GM23248 (cell line): ENCODE measurements around the gene CTIF. TPM values are rescaled to one million over a fixed set of nuclear protein-coding genes. Genes with fewer than 3 reads are reported as not detected.
A peak's percentile ranks its signal among the peaks of the same experiment; 100 is the strongest.

ENCODE experiments used
- DNase-seq: peaks from one replicate; pipeline ENCODE4 v3.0.0-alpha.2; 2015
- H2AFZ ChIP-seq: fragments of 200-600 bp; sonication (generic); 2 replicates; pipeline ENCODE4 v1.6.1; 2016; ENCODE audit warnings: antibody characterized with exemption
- H3F3A ChIP-seq: fragments of 200-600 bp; sonication (generic); 2 replicates; pipeline ENCODE4 v1.6.1; 2016; ENCODE audit warnings: mild to moderate bottlenecking, antibody characterized with exemption, mixed run types; ENCODE audit not compliant: insufficient read depth
- H3K27ac ChIP-seq: fragments of 200-600 bp; sonication (generic); 2 replicates; pipeline ENCODE4 v1.5.1; 2016; ENCODE audit warnings: mild to moderate bottlenecking
- H3K27me3 ChIP-seq: fragments of 200-600 bp; sonication (generic); replicated peaks from 2 replicates; pipeline ENCODE4 v1.6.1; 2016; ENCODE audit warnings: mild to moderate bottlenecking; ENCODE audit not compliant: insufficient read depth
- H3K36me3 ChIP-seq: fragments of 200-600 bp; sonication (generic); 2 replicates; pipeline ENCODE4 v1.6.1; 2016; ENCODE audit warnings: low read depth, mild to moderate bottlenecking
- H3K4me1 ChIP-seq: fragments of 200-600 bp; sonication (generic); 2 replicates; pipeline ENCODE4 v1.6.1; 2016; ENCODE audit warnings: mild to moderate bottlenecking; ENCODE audit not compliant: insufficient read depth
- H3K4me2 ChIP-seq: fragments of 200-600 bp; sonication (generic); one replicate; pipeline ENCODE4 v1.6.1; 2016; ENCODE audit warnings: mild to moderate bottlenecking; ENCODE audit not compliant: unreplicated experiment
- H3K4me3 ChIP-seq: fragments of 200-600 bp; sonication (generic); 2 replicates; pipeline ENCODE4 v1.5.1; 2016; ENCODE audit warnings: mild to moderate bottlenecking
- H3K79me2 ChIP-seq: fragments of 200-600 bp; sonication (generic); 2 replicates; pipeline ENCODE4 v1.6.1; 2016; ENCODE audit warnings: mild to moderate bottlenecking; ENCODE audit not compliant: insufficient read depth
- H3K9ac ChIP-seq: fragments of 200-600 bp; sonication (generic); 2 replicates; pipeline ENCODE4 v1.6.1; 2016; ENCODE audit warnings: mild to moderate bottlenecking
- H3K9me2 ChIP-seq: fragments of 200-600 bp; sonication (generic); 2 replicates; pipeline ENCODE4 v1.6.1; 2016; ENCODE audit warnings: mixed run types, mild to moderate bottlenecking, moderate library complexity; ENCODE audit not compliant: insufficient read depth
- H3K9me3 ChIP-seq: fragments of 200-600 bp; sonication (generic); one replicate; pipeline ENCODE4 v1.6.1; 2017; ENCODE audit warnings: low read depth
- H4K20me1 ChIP-seq: fragments of 200-600 bp; sonication (generic); 2 replicates; pipeline ENCODE4 v1.6.0; 2016; ENCODE audit not compliant: insufficient read depth
- EZH2 ChIP-seq: fragments of 200-600 bp; sonication (generic); IDR thresholded peaks from 2 replicates; pipeline ENCODE4 v1.6.1; 2018; ENCODE audit warnings: antibody characterized with exemption, mild to moderate bottlenecking; ENCODE audit not compliant: insufficient read depth, poor library complexity, severe bottlenecking
- EZH2phosphoT487 ChIP-seq: fragments of 200-600 bp; sonication (generic); IDR thresholded peaks from 2 replicates; pipeline ENCODE4 v1.6.1; 2018; ENCODE audit warnings: antibody characterized with exemption, moderate library complexity, mild to moderate bottlenecking, low read depth; ENCODE audit not compliant: insufficient read depth
- WGBS, 2 experiments: methylation state at CpG; one replicate each; pipeline ENCODE4 v1.1.6; 2015 to 2017; ENCODE audit warnings: low lambda C conversion rate in 2 of 2, low coverage in 1 of 2; ENCODE audit errors: missing lambda C conversion rate in 2 of 2; 5-methylcytosine and 5-hydroxymethylcytosine counted together
- in situ Hi-C: fragments of 300-500 bp; cut with MboI; formaldehyde crosslinking; loops from 2 replicates; pipeline ENCODE4 v1.15.0; 2020
- polyA plus RNA-seq: library from polyadenylated mRNA; unstranded; fragments of >200 nt; fragmentation: Nextera tagmentation; extraction: Ambion mirVana; gene quantifications from 2 replicates; pipeline ENCODE4 v1.2.1, GENCODE V29; 2016
- total RNA-seq: library from RNA; depleted of rRNA; stranded (reverse); fragments of >200 nt; shearing (Covaris generic); gene quantifications from 2 replicates; pipeline ENCODE4 v1.2.3, GENCODE V29; 2014

The CTIF gene
- total and polyA plus RNA-seq, 2 experiments from 2014 or later = 21.5 to 46.8 TPM

DNA sequence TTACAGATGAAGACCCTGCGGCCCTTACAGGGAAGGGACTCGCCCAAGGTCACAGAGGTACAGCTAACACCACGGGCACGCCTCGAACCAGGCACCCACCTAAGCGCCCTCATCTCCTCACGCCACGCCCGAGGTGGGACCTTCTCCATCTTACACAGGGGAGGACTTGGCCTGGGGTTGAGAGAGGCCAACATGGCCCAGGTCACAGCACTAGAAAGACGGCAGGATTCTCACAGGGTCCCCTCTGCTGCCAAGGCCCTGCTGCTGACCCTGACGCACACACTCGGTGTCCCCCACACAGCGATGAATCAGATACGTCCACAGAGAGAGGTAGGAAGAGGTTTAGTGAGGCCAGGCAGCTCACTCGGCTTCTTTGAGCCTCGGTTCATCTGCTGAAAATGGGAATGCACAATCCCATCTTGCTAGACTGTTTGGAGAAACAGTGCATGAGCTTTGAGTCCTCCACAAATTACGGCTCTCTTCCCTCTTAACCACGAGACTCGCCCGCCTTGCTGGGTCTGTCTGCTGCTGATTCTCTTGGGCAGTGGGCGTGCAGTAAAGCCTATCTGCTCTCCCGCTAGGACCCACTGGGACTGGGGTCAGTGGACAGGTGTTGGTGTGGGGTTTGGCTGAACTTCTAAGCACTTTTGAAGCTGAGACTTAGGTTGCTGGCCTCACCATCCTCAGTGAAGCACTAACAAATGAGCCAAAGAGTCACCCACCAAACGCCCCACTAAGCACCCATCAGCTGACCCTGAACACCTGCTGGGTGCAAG is 332.7 kb downstream of the CTIF start:
- Histone ChIP-seq H3K9me3 (no peaks in the 10 kb centered on the region), H3K79me2 (no peaks in the 10 kb centered on the region; the same call in 1 of the 2 replicates), H2AFZ (no peak overlapping the region), H3K9me2 (no peaks in the 10 kb centered on the region), H3K27ac (no peak overlapping the region), H3K36me3 (no peaks in the 10 kb centered on the region), H3K9ac (no peak overlapping the region), H3K4me3 (no peak overlapping the region), H3K4me1 (peaks cover 20% of the 10 kb centered on the region), H3K27me3 (no peaks in the 10 kb centered on the region), H3F3A (peaks cover 18% of the 10 kb centered on the region), H4K20me1 (no peaks in the 10 kb centered on the region), H3K4me2 (no peak overlapping the region)
- DNase-seq = no peak
- no peak for TF ChIP-seq EZH2phosphoT487
- no peak for TF ChIP-seq EZH2
- in situ Hi-C loops = no loop called here
- 96 to 97% methylated on average over 22 to 23 of the region's 23 CpGs for WGBS, 2 experiments

DNA sequence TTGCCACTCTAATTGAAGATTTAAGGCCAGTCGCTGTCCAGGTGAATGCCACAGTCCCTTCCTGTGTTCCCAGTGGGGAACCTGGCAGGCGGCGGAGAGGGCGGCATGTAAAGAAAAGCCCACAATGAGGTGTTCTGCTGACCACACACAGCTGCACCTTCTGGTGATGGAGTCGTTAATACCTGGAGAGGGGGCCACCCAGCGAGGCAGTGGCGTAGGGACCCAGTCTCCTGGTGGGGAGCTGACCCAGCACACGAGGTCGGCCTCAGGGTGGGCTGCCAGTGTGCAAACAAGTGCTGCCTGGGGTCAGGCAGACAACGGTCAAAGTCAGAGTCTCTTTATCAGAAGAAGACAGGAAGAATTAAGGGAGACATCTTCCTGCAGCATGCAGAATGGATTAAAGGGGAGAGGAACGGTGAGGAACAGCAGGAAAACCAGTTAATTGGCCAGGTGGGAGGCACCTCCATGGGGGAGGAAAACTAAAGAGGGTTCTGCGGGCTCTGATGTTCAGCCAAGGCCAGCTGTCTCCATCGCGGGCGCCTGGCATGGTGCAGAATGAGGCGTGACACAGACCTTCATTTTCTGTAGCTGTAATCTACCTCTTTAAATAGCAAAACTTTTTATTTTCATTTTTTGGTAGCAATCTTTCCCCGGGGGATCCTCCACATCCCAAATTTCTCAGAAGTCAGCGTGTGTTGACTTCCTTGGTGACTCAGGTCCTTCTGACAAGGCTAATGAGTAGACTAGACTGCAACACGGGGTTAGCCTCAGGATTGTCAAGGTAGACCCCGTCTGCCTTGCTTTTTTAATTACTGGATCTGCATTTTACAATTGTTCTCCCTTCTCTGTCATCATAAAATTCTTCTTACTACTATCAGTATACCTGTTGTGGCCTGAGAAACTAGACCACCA is 333.7 kb downstream of the CTIF start:
- no peaks in the 10 kb centered on the region for H3K9me3 ChIP-seq
- in situ Hi-C loops = no loop called here
- peak; percentile 77 for DNase-seq
- peaks cover 20% of the 10 kb centered on the region for H3K4me1 ChIP-seq
- no peaks in the 10 kb centered on the region for H4K20me1 ChIP-seq
- H3K27me3 ChIP-seq = no peaks in the 10 kb centered on the region
- H3K4me3 ChIP-seq = peak overlapping the region; percentile 23; the same call in 1 of the 2 replicates
- WGBS, 2 experiments = 65 to 68% methylated on average over 19 to 20 of the region's 20 CpGs
- H3K36me3 ChIP-seq = no peaks in the 10 kb centered on the region
- H3K27ac ChIP-seq = peak overlapping the region; percentile 86
- H3K4me2 ChIP-seq = peak overlapping the region; percentile 71
- peaks cover 18% of the 10 kb centered on the region for H3F3A ChIP-seq
- H2AFZ ChIP-seq = no peak overlapping the region
- H3K9me2 ChIP-seq = no peaks in the 10 kb centered on the region
- TF ChIP-seq EZH2 = no peak
- TF ChIP-seq EZH2phosphoT487 = no peak
- peak overlapping the region; percentile 56 for H3K9ac ChIP-seq
- no peaks in the 10 kb centered on the region; the same call in 1 of the 2 replicates for H3K79me2 ChIP-seq

DNA sequence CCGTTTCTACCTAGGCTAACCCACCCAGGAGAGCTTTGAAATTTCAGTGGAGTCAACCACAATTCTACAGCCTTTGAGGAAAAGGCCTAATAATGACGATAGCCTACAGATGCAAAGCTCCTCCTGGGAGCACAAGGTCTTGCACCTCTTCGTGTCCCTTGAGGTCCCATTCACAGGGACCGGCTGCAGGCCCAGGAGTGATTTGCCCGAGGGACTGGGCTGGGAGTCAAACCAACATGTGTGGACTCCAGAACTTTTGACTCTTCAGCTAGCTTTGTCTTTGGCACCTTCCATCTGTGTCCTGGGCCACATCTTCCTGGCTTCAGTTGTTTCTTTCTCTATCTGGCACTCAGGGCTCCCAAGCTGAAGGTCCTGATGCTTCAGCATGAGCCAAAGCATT is 335.4 kb downstream of the CTIF start:
- TF ChIP-seq EZH2phosphoT487 (no peak), EZH2 (no peak)
- no peak overlapping the region for H3K9ac ChIP-seq
- H3F3A ChIP-seq = peaks cover 12% of the 10 kb centered on the region; the same call in 1 of the 2 replicates
- no peaks in the 10 kb centered on the region for H3K36me3 ChIP-seq
- no peak overlapping the region for H3K4me2 ChIP-seq
- no peaks in the 10 kb centered on the region for H3K9me2 ChIP-seq
- peak overlapping the region; percentile 86 for H3K27ac ChIP-seq
- H2AFZ ChIP-seq = no peak overlapping the region
- no peak for DNase-seq
- in situ Hi-C loops = no loop called here
- H3K79me2 ChIP-seq = no peaks in the 10 kb centered on the region; the same call in 1 of the 2 replicates
- H3K4me3 ChIP-seq = no peak overlapping the region
- no peaks in the 10 kb centered on the region for H4K20me1 ChIP-seq
- H3K27me3 ChIP-seq = no peaks in the 10 kb centered on the region
- WGBS, 2 experiments = 96% methylated on average over 5 of the region's 5 CpGs
- peaks cover 26% of the 10 kb centered on the region for H3K4me1 ChIP-seq
- H3K9me3 ChIP-seq = no peaks in the 10 kb centered on the region

DNA sequence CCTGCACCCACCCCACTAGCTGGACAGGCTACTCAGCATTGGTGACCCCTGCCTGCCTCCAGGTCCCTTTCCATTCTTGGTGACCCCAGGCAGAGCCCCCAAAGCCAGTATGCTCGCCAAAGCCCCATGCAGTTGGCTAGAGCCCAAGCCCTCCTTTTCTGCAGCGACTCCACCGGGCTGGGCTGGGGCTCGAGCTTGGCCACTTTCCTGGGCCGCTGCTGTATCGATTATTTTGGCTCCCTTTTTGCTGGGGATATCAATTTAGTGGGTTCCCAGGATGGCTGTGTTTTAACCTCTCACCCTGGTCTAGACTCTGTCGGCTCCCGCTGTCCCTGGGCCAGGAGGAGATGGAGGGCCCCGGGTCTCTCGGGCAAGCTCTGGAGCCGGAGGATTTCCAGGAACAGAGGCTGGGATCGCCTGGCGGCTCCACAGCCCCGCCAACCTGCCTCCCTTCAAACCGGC is 335.9 kb downstream of the CTIF start:
- Histone ChIP-seq H3K36me3 (no peaks in the 10 kb centered on the region), H3K4me2 (no peak overlapping the region), H3K27me3 (no peaks in the 10 kb centered on the region), H3K9me3 (no peaks in the 10 kb centered on the region), H4K20me1 (no peaks in the 10 kb centered on the region), H3K4me1 (peaks cover 26% of the 10 kb centered on the region), H3F3A (peaks cover 12% of the 10 kb centered on the region; the same call in 1 of the 2 replicates), H3K9me2 (no peaks in the 10 kb centered on the region), H3K4me3 (no peak overlapping the region), H2AFZ (no peak overlapping the region), H3K27ac (no peak overlapping the region), H3K9ac (no peak overlapping the region), H3K79me2 (no peaks in the 10 kb centered on the region; the same call in 1 of the 2 replicates)
- DNase-seq = no peak
- TF ChIP-seq EZH2phosphoT487 = no peak
- WGBS, 2 experiments = 98 to 99% methylated on average over 15 of the region's 15 CpGs
- in situ Hi-C loops = no loop called here
